NCI-H2107 treated with DMSO at 0.1 percent for 48 hours (cell line): Measurements from ENCODE around the gene TMEM80.

Source experiments
- DNase-seq: peaks from one replicate; lab custom pipeline; 2025; ENCODE audit not compliant: unreplicated experiment; lab: John Stamatoyannopoulos, UW

The TMEM80 gene

GRCh38 chr11:742571-743201 is 47.1 kb downstream of the TMEM80 start:
- DNase-seq, result no peak

DNA sequence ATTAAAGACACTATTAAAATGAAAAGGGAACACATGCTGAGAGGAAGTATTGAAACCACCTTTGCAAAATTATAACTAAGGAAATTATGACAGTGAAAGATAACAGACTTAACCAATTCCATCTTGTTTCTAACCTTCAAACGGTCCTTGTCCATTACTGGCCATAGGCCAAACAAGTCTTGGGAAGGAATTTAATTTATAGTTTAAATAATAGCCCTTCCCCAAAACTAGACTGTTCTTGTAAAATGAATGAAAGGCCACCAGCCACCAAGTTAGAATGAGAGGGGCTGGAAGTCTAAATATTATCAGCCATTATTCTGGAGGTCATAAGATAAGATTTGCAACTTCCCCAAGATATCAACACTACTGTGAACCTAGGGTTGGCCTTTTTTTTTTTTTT is 49.8 kb downstream of the TMEM80 start:
- no peak for DNase-seq

DNA sequence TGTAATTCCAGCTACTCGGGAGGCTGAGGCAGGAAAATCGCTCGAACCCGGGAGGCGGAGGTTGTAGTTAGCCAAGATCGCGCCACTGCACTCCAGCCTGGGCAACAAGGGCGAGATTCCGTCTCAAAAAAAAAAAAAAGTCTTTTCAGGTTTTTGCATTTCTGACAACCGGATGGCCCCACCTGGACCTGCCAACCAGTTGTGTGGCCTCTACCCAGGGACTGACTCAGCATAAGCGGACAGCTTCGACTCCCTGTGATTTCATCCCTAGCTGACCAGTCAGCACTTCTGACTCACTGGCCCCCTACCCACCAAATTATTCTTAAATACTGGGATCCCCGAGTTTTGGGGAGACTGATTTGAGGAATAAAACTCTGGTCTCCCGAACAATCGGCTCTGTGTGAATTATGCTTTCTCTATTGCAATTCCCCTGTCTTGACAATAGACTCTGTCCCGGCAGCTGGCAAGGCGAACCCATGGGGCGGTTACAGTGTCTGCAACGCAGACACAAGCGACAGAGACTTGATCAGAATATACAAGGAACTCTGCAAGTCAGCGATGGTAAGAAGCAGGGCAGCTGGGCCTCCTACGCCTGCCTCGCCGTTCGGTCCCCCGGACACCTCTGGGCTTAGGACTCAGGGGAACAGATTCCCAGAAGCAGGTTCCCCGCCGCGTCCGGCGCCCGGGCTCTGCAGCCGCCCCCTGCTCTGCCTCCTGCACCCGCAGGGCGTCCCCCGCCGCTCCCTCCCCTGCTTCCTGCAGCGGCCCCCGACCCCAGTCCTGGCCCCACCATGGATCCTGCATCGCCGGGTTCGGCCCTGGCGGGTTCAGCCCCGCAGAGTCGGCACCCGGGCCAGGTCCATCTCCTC is 50.9 kb downstream of the TMEM80 start:
- DNase-seq, result peak; percentile 21

DNA sequence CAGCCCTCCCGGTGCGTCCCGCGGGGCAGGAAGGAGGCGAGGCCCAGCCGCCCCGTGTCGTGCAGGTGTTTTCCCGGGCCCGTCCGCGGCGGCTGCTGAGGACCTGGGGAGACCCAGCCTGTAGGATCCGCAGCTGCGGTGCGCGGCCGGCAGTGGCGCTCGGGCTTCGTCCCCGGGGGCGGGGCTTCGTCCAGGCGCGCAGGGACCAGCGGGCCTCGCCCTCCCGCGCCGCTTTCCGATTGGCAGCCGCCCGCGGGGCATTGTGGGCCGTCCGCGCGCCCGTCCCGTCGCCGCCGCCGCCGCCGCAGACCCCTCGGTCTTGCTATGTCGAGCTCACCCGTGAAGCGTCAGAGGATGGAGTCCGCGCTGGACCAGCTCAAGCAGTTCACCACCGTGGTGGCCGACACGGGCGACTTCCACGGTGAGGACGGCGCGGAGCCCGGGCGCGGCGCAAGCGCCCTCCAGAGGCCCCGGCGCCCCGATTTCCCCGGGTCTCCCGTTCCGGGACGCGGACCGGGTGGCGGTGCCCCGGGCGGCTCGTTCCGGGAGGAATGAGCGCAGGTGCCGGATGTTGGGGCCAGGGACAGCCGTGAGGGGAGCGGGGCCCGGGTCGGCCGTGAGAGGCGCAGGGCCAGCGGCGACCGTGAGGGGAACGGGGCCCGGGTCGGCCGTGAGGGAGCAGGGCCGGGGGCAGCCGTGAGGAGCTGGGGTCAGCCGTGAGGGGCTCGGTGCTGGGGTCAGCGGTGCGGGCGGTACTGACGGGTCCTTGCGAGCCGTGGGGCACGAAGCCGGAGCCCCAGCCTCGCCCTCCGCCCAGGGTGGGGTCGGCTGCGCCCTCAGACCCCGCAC is 51.8 kb downstream of the TMEM80 start, which contains the start of gene TALDO1:
Gene TALDO1 (plus strand): TSS at position 307 of the 849 bp plus-strand sequence. CDS start 18 bp downstream, at position 325.
- DNase-seq, result peak; percentile 61

DNA sequence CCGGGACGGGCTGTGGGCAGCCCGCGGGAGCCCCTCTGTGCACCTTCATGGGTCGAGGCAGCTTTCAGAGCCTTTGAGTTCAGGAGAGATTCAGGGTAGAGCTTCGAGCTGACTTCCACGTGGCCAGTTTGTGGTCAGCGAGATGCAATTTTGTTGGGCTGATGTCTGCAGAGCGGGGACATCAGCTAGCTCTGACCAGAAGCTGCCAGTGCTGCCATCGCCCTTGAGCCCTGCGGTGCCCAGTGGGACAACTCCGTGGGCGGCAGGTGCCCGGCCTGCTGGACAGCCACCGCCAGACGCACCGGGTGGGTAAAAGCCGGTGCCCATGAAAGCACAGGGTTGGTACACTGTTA is 52.4 kb downstream of the TMEM80 start:
- no peak for DNase-seq

GRCh38 chr11:749731-750130 is 54.1 kb downstream of the TMEM80 start:
- no peak for DNase-seq
